ENCODE measurements around the gene PPFIBP1. TPM values are rescaled to one million over a fixed set of nuclear protein-coding genes. Genes with fewer than 3 reads are reported as not detected.
"Not testable (repeated sequence)": the region's sequence is repeated elsewhere in the genome, so short reads cannot be mapped to it uniquely, and the experiment has no call there.

The PPFIBP1 gene
- total RNA-seq, 1 donor from 2014 or later = 53.8 TPM

DNA sequence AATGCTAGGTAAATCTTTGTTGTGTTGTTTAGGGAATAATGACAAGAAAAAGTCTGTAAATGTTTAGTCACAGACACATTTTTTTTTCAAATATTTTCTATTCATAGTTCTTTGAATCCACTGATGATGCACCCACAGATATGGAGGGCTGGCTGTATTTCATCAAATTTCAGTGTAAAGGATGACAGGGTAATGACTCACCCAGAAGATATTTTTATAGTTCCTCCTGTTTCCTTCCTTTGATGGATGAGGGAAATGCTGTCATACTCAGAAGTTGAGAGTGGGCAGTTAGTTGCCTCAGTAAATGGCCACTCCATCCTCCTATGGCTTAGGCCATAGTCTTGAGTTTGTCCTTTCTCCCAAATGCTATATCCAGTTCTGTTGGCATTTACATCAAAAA, 95.3 kb downstream of the PPFIBP1 start:
- peak overlapping the region; percentile 20 for H3K27ac Mint-ChIP-seq
- H3K9me3 Mint-ChIP-seq = peaks cover 4% of the 10 kb centered on the region
- intact Hi-C loops (cut with micrococcal nuclease) = no loop called here
- H3K36me3 Mint-ChIP-seq (ENCODE audit: low read depth) = peaks cover 15% of the 10 kb centered on the region
- DNase-seq (ENCODE audit: low spot score) = no peak
- H3K4me3 Mint-ChIP-seq = no peak overlapping the region
- peaks cover 2% of the 10 kb centered on the region for H3K27me3 Mint-ChIP-seq (ENCODE audit: insufficient read depth)
- H3K4me1 Mint-ChIP-seq (ENCODE audit: low read depth) = peaks cover 42% of the 10 kb centered on the region

DNA sequence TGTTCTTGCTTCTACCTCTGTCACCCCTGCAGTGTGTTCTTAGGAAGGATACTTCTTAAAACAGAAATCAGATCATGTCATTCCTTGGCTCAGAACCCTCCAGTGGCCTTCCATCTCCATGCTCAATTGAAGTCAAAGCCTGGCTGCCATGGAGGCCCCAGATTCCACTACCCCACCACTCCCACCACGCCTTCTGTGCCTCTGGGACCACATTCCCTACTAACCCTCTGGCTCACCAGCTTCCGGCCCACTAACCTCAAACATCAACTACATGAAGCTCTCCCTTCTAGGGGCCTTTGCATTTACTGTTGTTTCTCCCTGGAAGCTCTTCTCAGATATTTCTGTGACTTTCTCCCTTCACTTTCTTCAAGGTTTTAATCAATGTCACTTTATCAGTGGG, 96.1 kb downstream of the PPFIBP1 start:
- intact Hi-C loops (cut with micrococcal nuclease) = no loop called here
- Mint-ChIP-seq H3K9me3 (peaks cover 4% of the 10 kb centered on the region), H3K27ac (no peak overlapping the region), H3K4me1 (ENCODE audit: low read depth) (peaks cover 47% of the 10 kb centered on the region), H3K27me3 (ENCODE audit: insufficient read depth) (peaks cover 2% of the 10 kb centered on the region), H3K4me3 (no peak overlapping the region), H3K36me3 (ENCODE audit: low read depth) (peaks cover 15% of the 10 kb centered on the region)
- DNase-seq (ENCODE audit: low spot score) = no peak

- Mint-ChIP-seq H3K4me1 (ENCODE audit: low read depth) (peaks cover 50% of the 10 kb centered on the region), H3K9me3 (peaks cover 4% of the 10 kb centered on the region), H3K27me3 (ENCODE audit: insufficient read depth) (no peaks in the 10 kb centered on the region), H3K4me3 (no peak overlapping the region), H3K36me3 (ENCODE audit: low read depth) (peaks cover 10% of the 10 kb centered on the region), H3K27ac (no peak overlapping the region)
- intact Hi-C loops (cut with micrococcal nuclease) = no loop called here
- DNase-seq (ENCODE audit: low spot score) = no peak
These were observed 98.6 kb downstream of the PPFIBP1 start for GRCh38 chr12:27622436-27623195.

GRCh38 chr12:27623645-27624044, 99.6 kb downstream of the PPFIBP1 start:
- Mint-ChIP-seq H3K27me3 (ENCODE audit: insufficient read depth) (no peaks in the 10 kb centered on the region), H3K36me3 (ENCODE audit: low read depth) (peaks cover 6% of the 10 kb centered on the region), H3K9me3 (peaks cover 2% of the 10 kb centered on the region), H3K4me1 (ENCODE audit: low read depth) (peaks cover 50% of the 10 kb centered on the region), H3K27ac (no peak overlapping the region), H3K4me3 (no peak overlapping the region)
- DNase-seq (ENCODE audit: low spot score) = no peak
- intact Hi-C loops (cut with micrococcal nuclease) = no loop called here

GRCh38 chr12:27624586-27624985, 100.6 kb downstream of the PPFIBP1 start:
- Mint-ChIP-seq H3K9me3 (no peaks in the 10 kb centered on the region), H3K27ac (no peak overlapping the region), H3K36me3 (ENCODE audit: low read depth) (peaks cover 5% of the 10 kb centered on the region), H3K27me3 (ENCODE audit: insufficient read depth) (no peaks in the 10 kb centered on the region), H3K4me3 (no peak overlapping the region), H3K4me1 (ENCODE audit: low read depth) (peaks cover 41% of the 10 kb centered on the region)
- DNase-seq (ENCODE audit: low spot score) = no peak
- intact Hi-C loops (cut with micrococcal nuclease) = no loop called here

GRCh38 chr12:27627123-27627852, 103.3 kb downstream of the PPFIBP1 start:
- Mint-ChIP-seq H3K27me3 (ENCODE audit: insufficient read depth) (no peaks in the 10 kb centered on the region), H3K4me1 (ENCODE audit: low read depth) (peaks cover 41% of the 10 kb centered on the region), H3K4me3 (no peak overlapping the region), H3K27ac (no peak overlapping the region), H3K9me3 (no peaks in the 10 kb centered on the region), H3K36me3 (ENCODE audit: low read depth) (peaks cover 5% of the 10 kb centered on the region)
- intact Hi-C loops (cut with micrococcal nuclease) = loop anchor here (5.0 kb wide), 2 partner anchors 40 to 95 kb away; no protein-coding TSS in a partner anchor
- no peak for DNase-seq (ENCODE audit: low spot score)

- peaks cover 41% of the 10 kb centered on the region for H3K4me1 Mint-ChIP-seq (ENCODE audit: low read depth)
- peak overlapping the region; percentile 61 for H3K27ac Mint-ChIP-seq
- not testable (repeated sequence) for H3K4me3 Mint-ChIP-seq; H3K36me3 Mint-ChIP-seq (ENCODE audit: low read depth); DNase-seq (ENCODE audit: low spot score); H3K27me3 Mint-ChIP-seq (ENCODE audit: insufficient read depth); H3K9me3 Mint-ChIP-seq
- intact Hi-C loops (cut with micrococcal nuclease) = loop anchor here (5.0 kb wide), 2 partner anchors 41 to 96 kb away; no protein-coding TSS in a partner anchor
These were observed 104.0 kb downstream of the PPFIBP1 start for GRCh38 chr12:27627853-27628469.

DNA sequence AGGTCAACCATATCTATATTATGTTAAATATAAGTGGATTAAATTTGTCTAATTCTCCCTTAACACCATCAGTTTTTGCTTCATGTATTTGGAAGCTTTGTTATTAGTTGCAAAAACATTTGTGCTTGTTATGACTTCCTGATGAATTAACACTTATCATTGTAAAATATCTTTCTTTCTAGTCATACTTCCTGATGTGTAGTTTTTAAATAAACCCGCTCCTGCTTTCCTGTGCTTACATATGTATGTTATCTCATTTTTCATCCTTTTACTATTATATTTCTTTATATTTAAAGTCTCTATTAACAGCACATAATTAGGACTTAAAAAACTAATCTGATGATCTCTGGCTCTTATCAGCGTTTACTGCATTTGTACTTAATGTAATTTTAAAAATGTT, 106.2 kb downstream of the PPFIBP1 start:
- Mint-ChIP-seq H3K4me1 (ENCODE audit: low read depth) (peaks cover 28% of the 10 kb centered on the region), H3K36me3 (ENCODE audit: low read depth) (peaks cover 14% of the 10 kb centered on the region)
- H3K27me3 Mint-ChIP-seq (ENCODE audit: insufficient read depth); H3K9me3 Mint-ChIP-seq; H3K4me3 Mint-ChIP-seq; H3K27ac Mint-ChIP-seq; DNase-seq (ENCODE audit: low spot score): not testable (repeated sequence)
- intact Hi-C loops (cut with micrococcal nuclease) = loop anchor here (2.0 kb wide), 1 partner anchor 295 kb away; no protein-coding TSS in a partner anchor

DNA sequence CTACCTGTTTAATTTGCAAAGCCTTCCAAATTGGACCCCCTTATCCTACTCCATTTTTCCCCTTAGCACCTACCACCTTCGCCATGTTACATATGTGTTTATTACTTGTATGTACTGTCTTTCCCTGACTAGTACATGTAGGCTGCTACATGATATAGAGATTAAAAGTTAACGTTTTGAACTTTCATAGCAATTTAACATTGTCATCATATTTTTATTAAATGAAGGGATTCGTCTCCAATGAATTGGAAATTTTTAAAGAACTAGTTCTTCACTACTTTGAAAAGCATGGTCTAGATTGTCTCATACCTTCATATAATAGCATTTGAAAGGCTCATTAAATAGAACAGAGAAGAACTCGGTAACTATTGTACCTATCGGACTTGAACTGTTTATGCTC, 107.4 kb downstream of the PPFIBP1 start:
- peaks cover 17% of the 10 kb centered on the region for H3K36me3 Mint-ChIP-seq (ENCODE audit: low read depth)
- no peaks in the 10 kb centered on the region for H3K9me3 Mint-ChIP-seq
- no peaks in the 10 kb centered on the region for H3K27me3 Mint-ChIP-seq (ENCODE audit: insufficient read depth)
- no peak for DNase-seq (ENCODE audit: low spot score)
- H3K27ac Mint-ChIP-seq = no peak overlapping the region
- intact Hi-C loops (cut with micrococcal nuclease) = loop anchor here (2.0 kb wide), 1 partner anchor 297 kb away; no protein-coding TSS in a partner anchor
- H3K4me3 Mint-ChIP-seq = no peak overlapping the region
- peaks cover 36% of the 10 kb centered on the region for H3K4me1 Mint-ChIP-seq (ENCODE audit: low read depth)

DNA sequence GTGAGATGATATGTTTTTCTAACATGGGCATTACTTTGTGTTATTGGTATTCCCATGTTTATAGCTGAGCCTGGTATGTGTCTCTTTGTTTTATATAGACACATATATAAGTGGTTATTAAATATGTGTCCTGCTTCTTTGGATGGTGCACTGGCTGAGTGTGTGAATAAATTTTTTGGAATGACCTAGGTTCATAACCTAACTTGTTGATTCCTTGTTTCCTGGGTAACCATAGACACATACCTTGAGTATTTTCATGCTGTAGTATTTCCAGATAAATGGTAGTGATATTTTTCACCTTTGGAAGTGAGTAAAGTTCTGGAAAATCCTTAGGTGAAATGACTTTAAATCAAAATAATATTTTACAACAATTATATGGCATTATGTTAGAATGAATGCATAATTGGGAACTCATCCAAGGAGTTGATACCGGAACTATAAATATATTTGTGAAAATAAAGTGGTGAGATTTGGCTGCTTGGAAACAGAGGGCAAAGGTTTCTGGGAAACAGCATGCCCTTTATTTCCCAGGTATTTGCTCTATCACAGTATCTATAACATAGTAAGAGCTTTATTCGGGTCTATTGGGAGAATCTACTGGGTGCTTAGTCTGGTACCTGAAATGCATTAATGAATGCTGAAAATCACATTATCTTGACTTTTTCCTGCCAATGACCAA, 107.9 kb downstream of the PPFIBP1 start:
- Mint-ChIP-seq H3K4me3 (no peak overlapping the region), H3K4me1 (ENCODE audit: low read depth) (peaks cover 38% of the 10 kb centered on the region), H3K27me3 (ENCODE audit: insufficient read depth) (no peaks in the 10 kb centered on the region), H3K9me3 (no peaks in the 10 kb centered on the region), H3K27ac (no peak overlapping the region), H3K36me3 (ENCODE audit: low read depth) (peaks cover 17% of the 10 kb centered on the region)
- no peak for DNase-seq (ENCODE audit: low spot score)
- intact Hi-C loops (cut with micrococcal nuclease) = loop anchor here (2.0 kb wide), 1 partner anchor 297 kb away; no protein-coding TSS in a partner anchor

DNA sequence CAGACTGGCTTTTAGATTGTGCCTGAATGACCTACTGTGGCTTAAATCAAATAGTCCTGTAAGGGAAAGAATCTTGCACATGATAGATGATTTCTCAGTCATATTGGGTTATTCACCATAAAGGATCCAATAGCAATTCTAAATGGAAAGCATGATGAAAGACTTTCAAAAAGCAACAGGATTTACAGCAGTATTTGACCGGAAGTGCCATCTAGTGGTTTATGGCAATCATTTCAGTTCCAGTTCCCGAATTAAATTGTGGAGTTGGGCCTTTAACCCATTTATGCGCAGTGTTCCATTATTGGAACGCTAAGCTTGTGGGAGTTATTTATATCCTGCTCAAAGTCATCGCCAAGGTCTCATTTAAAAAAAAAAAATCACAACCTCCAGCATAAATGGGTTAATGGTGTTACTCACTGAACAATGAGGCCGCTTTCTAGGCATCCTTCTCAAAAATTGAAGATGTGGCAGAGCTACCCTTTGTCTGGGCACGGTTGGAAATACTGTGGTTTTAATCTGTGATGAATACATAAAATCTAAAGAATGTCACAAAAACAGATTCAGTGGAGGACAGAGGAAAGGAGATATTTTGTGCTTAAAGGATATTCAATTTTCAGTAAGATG, 111.5 kb downstream of the PPFIBP1 start:
- Mint-ChIP-seq H3K27me3 (ENCODE audit: insufficient read depth) (peaks cover 2% of the 10 kb centered on the region), H3K9me3 (no peaks in the 10 kb centered on the region), H3K27ac (no peak overlapping the region), H3K36me3 (ENCODE audit: low read depth) (peaks cover 22% of the 10 kb centered on the region), H3K4me3 (no peak overlapping the region), H3K4me1 (ENCODE audit: low read depth) (peaks cover 39% of the 10 kb centered on the region)
- intact Hi-C loops (cut with micrococcal nuclease) = loop anchor here (1.0 to 5.0 kb wide), 3 partner anchors 173 to 251 kb away; no protein-coding TSS in a partner anchor
- no peak for DNase-seq (ENCODE audit: low spot score)

- DNase-seq (ENCODE audit: low spot score); H3K27me3 Mint-ChIP-seq (ENCODE audit: insufficient read depth); H3K4me3 Mint-ChIP-seq; H3K9me3 Mint-ChIP-seq; H3K27ac Mint-ChIP-seq: not testable (repeated sequence)
- intact Hi-C loops (cut with micrococcal nuclease) = loop anchor here (5.0 kb wide), 1 partner anchor 174 kb away; no protein-coding TSS in a partner anchor
- Mint-ChIP-seq H3K36me3 (ENCODE audit: low read depth) (peaks cover 16% of the 10 kb centered on the region), H3K4me1 (ENCODE audit: low read depth) (peaks cover 31% of the 10 kb centered on the region)
These were observed 112.6 kb downstream of the PPFIBP1 start for GRCh38 chr12:27636569-27636968.

Measured in activated T-helper 1 cell treated with anti-CD3 and anti-CD28 coated beads, Interleukin-12 subunit alpha, Interleukin-12 subunit beta, Interleukin-2, Interleukin-4 antibody, amounts not matched to agents 30 ng/mL and 10 ng/mL and 1 ng/mL, durations not matched to agents 14 hours and 24 hours and 36 hours (primary cell).